GM12872 (cell line): ENCODE results near the gene TSPAN32.

Experiments used
- TF ChIP-seq, protein P1 (sequence below): IDR thresholded peaks from 3 replicates; pipeline ENCODE4 v1.5.1; 2011; ENCODE audit warnings: low read depth, mild to moderate bottlenecking, low read length, moderate library complexity; ENCODE audit not compliant: insufficient read depth

The TSPAN32 gene

DNA sequence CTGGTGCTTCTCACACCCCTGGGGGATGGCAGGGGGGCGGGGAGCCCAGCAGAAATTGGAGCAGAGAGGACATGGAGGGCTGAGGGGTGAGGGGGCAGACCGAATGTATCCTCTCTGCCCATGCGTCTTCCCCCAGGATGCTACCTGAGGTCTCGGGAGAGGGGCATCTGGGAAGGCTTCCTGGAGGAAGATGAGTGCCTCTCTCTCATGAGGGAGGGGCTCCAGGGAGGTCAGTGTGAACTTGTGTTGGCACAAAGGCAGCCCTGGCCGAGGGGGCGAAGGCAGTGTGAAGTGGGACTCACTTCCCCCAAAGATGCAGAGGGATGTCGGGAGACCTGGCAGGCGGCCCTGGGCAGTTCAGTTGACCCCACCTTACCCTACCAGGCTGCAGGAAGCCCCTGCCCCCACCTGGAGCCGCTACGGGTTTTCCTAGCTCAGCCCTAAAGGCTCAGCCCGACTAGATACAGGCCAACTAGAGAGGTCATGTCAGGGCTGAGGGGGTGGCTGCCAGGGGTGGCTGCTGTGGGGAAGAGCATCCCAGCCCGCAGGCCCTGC, 41.8 kb upstream of the TSPAN32 start:
- TF ChIP-seq, protein P1, sequence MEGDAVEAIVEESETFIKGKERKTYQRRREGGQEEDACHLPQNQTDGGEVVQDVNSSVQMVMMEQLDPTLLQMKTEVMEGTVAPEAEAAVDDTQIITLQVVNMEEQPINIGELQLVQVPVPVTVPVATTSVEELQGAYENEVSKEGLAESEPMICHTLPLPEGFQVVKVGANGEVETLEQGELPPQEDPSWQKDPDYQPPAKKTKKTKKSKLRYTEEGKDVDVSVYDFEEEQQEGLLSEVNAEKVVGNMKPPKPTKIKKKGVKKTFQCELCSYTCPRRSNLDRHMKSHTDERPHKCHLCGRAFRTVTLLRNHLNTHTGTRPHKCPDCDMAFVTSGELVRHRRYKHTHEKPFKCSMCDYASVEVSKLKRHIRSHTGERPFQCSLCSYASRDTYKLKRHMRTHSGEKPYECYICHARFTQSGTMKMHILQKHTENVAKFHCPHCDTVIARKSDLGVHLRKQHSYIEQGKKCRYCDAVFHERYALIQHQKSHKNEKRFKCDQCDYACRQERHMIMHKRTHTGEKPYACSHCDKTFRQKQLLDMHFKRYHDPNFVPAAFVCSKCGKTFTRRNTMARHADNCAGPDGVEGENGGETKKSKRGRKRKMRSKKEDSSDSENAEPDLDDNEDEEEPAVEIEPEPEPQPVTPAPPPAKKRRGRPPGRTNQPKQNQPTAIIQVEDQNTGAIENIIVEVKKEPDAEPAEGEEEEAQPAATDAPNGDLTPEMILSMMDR, result no peak

DNA sequence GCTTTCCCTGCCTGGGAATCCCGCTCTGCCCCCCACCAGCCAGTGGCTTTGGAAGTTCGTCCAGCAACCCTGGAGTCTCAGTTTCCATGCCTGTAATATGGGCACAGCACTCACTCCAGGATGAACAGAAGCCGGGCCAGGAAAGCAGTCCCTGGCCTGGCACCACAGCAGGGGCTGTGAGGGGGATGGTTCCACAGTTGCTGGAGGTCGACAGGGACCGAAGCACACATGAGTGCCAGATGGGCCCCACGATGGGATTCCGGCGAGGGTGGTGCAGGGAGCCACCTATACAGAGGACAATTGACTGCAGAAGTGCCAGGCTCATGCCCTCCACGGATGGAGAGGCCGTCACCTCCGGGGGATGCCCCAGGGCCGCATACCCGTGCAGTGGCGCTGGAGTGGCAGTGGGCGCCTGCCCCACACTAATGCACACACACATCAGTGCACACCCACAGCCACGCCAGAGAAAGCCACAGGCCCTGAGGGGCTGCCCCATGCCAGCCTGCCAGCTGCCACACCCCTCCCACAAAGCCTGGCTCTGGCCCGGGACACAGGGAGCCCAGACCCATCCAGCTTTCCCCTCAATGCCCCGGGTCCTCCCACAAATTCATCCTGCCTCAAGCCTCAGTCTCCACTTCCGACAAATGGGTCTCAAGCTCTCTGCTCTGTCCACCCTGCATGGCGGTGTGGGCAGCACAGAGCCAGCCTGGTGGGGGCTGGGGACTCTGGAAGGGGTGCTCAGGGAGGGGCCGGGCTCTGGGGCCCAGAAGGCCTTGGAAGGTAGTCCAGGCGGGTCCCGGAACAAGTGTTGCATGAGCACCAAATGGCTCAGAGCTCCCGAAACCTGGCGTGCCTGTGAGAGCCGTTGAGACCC, 41.1 kb upstream of the TSPAN32 start:
- TF ChIP-seq, protein P1, result no peak

DNA sequence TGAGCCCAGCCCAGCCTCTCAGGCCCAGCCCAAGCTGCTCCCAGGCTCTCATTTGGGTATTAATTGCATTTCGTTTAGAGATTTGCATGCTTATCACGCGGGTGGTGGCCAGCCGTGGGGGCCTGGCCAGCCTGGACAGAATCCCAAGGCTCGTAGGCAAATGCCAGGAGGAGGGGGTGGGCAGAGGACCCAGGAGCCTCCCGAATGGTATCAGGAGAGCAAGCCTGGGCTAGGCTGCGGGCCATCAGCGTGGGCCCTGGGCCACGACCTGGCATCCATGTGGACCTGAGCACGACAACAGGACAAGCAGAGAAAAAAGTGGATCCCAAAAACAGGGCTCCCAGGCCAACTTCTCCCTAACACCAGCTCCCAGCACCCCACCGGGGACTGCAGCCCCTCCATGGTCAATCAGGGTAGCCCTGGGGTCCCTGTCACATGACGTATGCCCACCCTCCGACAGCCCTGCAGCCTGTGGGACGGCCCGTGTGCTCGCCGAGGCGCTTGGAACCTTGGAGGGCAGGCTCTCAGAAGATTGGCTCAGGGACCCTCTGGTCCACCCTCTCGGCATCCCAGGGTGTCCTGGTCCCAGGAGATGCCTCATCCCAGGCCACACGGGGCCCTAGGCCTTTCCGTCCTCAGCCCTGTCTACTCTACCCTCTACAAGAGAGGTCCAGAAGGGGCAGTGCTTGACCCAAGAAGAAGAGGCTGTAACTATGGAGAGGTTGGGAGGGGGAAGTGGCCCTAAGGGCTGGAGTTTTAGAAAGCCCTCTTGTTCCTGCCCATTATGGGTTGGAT, 40.2 kb upstream of the TSPAN32 start:
- TF ChIP-seq, protein P1, result no peak

DNA sequence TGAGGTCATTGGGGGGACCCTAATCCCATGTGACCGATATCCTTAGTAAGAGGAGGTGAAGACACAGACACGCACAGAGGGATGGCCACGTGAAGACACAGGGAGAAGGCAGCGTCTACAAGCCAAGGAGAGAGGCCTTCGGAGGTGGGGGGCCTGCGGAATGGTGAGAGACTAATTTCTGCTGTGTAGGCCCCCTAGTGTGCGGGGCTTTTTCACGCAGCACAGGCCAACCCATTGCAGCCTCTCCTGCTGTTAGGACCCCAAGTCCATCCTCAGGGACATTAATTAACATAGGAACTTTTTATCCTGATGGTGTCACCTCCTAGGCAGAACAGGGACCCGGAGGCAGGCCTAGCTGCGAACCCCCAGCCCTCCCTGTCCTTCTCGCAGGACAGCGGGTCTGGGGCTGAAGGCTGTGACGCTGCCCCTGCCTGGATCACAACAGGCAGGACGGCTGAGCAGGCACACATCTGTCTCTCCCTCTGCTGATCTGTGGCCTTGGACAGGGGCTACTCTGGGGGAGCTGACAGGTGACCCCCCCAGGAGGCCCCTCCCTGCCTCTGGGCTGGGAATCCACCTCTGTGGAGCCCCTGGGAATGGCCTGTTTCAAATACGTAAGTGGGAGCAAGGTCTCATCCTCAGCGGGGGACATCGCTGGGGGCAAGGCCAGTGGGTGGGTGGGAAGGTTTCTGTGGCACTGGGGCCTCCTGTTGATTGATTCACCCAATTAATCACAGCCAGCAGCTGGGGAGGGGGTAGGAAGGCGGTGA, 39.3 kb upstream of the TSPAN32 start:
- TF ChIP-seq, protein P1, result no peak

DNA sequence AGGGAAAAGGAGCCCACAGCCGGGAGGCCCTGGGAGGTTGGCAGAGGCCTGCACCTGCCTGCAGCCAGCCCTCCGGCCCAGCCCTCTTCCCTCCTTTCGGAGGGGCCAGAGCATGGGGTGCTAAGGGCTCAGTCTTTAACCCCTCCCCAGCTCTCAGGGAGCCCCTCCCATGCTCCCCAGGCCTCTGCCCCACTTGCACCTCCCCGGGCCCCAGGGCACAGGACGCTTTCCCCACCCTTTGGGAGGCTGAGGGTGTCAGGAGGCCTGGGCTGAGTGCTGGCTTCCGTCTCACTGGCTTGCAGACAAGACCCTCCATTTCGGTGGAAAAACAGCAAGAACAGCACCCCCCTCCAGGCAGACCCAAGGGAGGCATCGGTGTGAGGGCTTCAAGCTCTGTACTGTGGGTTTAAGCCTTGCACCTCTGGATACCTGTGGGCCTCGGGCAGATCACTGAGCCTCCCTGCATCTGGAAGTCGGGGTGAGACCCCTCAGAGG, 38.7 kb upstream of the TSPAN32 start:
- TF ChIP-seq, protein P1, result no peak

DNA sequence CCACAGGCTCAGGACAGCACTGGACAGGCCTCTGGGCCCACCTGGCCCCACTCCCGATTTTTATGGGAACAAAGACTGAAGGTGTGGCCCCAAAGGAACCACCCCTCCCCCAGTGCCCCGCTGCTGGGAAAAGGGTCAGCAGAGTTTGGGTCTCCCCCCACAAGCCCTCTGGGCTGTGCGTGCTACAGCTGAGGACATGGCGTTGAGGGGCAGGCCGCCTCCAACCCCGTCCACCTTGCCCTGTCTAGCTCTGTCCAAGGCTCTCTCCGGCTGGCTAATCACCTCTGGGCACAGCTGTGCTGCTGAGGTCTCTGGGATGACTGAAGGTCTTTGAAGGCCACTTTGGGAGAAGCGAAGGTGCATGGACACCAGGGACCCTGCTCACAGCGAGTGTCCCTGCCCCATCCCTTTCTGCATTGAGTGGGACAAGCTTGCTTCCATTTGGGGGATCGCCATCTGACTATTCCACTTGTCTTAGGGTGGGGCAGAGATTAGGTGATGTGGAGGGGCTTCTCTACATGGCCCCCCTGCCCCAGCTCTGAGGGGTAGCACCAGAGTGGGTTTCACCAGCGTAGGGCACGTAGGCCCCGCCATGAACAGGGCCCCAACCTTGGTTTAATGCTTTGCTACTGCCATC, 38.0 kb upstream of the TSPAN32 start:
- TF ChIP-seq, protein P1, result no peak
